Lower leg skin (tissue), 4 donors: ENCODE results near the gene MRPL51. TPM values are rescaled to one million over a fixed set of nuclear protein-coding genes. Genes with fewer than 3 reads are reported as not detected.
"Not testable (repeated sequence)": the region's sequence is repeated elsewhere in the genome, so short reads cannot be mapped to it uniquely, and the experiment has no call there.

Experiments used
- DNase-seq, 2 donors: peaks; one replicate each; pipeline ENCODE4 v3.0.0-alpha.2; 2019; ENCODE audit warnings: low spot score in 2 of 2
- H3K4me3 ChIP-seq: fragments of 200-600 bp; sonication (generic); 2 replicates; pipeline ENCODE4 v1.5.1; 2017; ENCODE audit warnings: mild to moderate bottlenecking, low read depth; ENCODE audit not compliant: poor library complexity, severe bottlenecking
- CTCF ChIP-seq, 3 donors: fragments of 450-650 bp; IDR thresholded peaks; one replicate each; pipeline ENCODE4 v1.5.1; 2016; ENCODE audit warnings: antibody characterized with exemption in 3 of 3, mild to moderate bottlenecking in 3 of 3, moderate library complexity in 2 of 3
- POLR2A ChIP-seq, 2 donors: fragments of 450-650 bp; IDR thresholded peaks; one replicate each; pipeline ENCODE4 v1.6.1; 2016 to 2017; ENCODE audit warnings: antibody characterized with exemption in 2 of 2, mild to moderate bottlenecking in 1 of 2, moderate library complexity in 1 of 2
- WGBS, 2 donors: methylation state at CpG; one replicate each; pipeline ENCODE4 v1.1.5; 2018; 5-methylcytosine and 5-hydroxymethylcytosine counted together
- intact Hi-C: fragments of 100-400 bp; cut with DNase I; formaldehyde crosslinking; loops from one replicate; pipeline ENCODE4 v1.15.0; 2023; ENCODE audit warnings: low total_unique reads
- total RNA-seq, 4 donors: library from RNA; depleted of rRNA; stranded (reverse); fragments of >200 nt; gene quantifications; one replicate each; pipeline ENCODE4 v1.1.0, GENCODE V29; 2016

Gene MRPL51
- total RNA-seq, 4 donors from 2014 or later = 38.6 to 62.1 (median 58.7) TPM

- intact Hi-C loops = loop anchor here (5.0 to 10.0 kb wide), 2 partner anchors 117 to 204 kb away; no protein-coding TSS in a partner anchor
Observed at GRCh38 chr12:6539314-6539682, 46.2 kb upstream of the MRPL51 start.

GRCh38 chr12:6538420-6539313 is 45.6 kb upstream of the MRPL51 start:
- DNase-seq = no peak
- intact Hi-C loops = loop anchor here (5.0 to 10.0 kb wide), 2 partner anchors 116 to 204 kb away; no protein-coding TSS in a partner anchor
- H3K4me3 ChIP-seq = no peak overlapping the region
- TF ChIP-seq POLR2A (IDR thresholded peaks at IDR 0.05) (no peak), CTCF (IDR thresholded peaks at IDR 0.05) (no peak)
- WGBS, 2 donors = 65 to 76% methylated on average over 24 of the region's 24 CpGs

More at GRCh38 chr12:6539314-6539682, 46.2 kb upstream of the MRPL51 start:
- H3K4me3 ChIP-seq = no peak overlapping the region
- WGBS, 2 donors = 70 to 80% methylated on average over 5 of the region's 5 CpGs
- TF ChIP-seq CTCF (IDR thresholded peaks at IDR 0.05) = no peak
- DNase-seq = no peak

GRCh38 chr12:6537580-6538419 is 44.7 kb upstream of the MRPL51 start:
- 27 to 32% methylated on average over 15 to 17 of the region's 17 CpGs for WGBS, 2 donors
- peak; percentile 80 to 96 for DNase-seq
- peak in 1 of 3 donors; percentile 85 for TF ChIP-seq CTCF (IDR thresholded peaks at IDR 0.05)
- H3K4me3 ChIP-seq = not testable (repeated sequence)
- intact Hi-C loops = loop anchor here (5.0 to 10.0 kb wide), 2 partner anchors 115 to 203 kb away; no protein-coding TSS in a partner anchor

DNA sequence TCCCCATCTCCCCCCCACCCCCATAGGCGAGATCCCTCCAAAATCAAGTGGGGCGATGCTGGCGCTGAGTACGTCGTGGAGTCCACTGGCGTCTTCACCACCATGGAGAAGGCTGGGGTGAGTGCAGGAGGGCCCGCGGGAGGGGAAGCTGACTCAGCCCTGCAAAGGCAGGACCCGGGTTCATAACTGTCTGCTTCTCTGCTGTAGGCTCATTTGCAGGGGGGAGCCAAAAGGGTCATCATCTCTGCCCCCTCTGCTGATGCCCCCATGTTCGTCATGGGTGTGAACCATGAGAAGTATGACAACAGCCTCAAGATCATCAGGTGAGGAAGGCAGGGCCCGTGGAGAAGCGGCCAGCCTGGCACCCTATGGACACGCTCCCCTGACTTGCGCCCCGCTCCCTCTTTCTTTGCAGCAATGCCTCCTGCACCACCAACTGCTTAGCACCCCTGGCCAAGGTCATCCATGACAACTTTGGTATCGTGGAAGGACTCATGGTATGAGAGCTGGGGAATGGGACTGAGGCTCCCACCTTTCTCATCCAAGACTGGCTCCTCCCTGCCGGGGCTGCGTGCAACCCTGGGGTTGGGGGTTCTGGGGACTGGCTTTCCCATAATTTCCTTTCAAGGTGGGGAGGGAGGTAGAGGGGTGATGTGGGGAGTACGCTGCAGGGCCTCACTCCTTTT is 44.0 kb upstream of the MRPL51 start:
- 69 to 74% methylated on average over 19 of the region's 19 CpGs for WGBS, 2 donors
- intact Hi-C loops = loop anchor here (5.0 to 10.0 kb wide), 2 partner anchors 115 to 202 kb away; no protein-coding TSS in a partner anchor
- H3K4me3 ChIP-seq = no peak overlapping the region
- DNase-seq = peak in 1 of 2 donors; percentile 87
- TF ChIP-seq POLR2A (IDR thresholded peaks at IDR 0.05) (no peak), CTCF (IDR thresholded peaks at IDR 0.05) (no peak)
